Lung (tissue), 12 donors: ENCODE data around the gene PCDHB2. TPM values are rescaled to one million over a fixed set of nuclear protein-coding genes. Genes with fewer than 3 reads are reported as not detected.
"Not testable (repeated sequence)": the region's sequence is repeated elsewhere in the genome, so short reads cannot be mapped to it uniquely, and the experiment has no call there.

Experiments
- ATAC-seq: fragments of 200-7000 bp; cut with Tn5 transposase; one replicate; pipeline ENCODE4 v1.9.1; 2020; ENCODE audit warnings: moderate number of reproducible peaks; ENCODE audit not compliant: insufficient read depth, low FRiP score
- DNase-seq, 3 donors: peaks; one replicate each; pipeline ENCODE4 v3.0.0-alpha.2; 2013 to 2017
- H3K27ac ChIP-seq, 2 donors: one replicate each; pipeline ENCODE4 v1.5.1; 2013; ENCODE audit warnings: mild to moderate bottlenecking in 2 of 2, moderate library complexity in 2 of 2, control low read depth in 1 of 2, inconsistent platforms in 1 of 2, low read depth in 1 of 2, low read length in 1 of 2
- H3K27me3 ChIP-seq, 3 donors: one replicate each; pipeline ENCODE4 v1.5.1; 2013; ENCODE audit warnings: low read length in 2 of 3; ENCODE audit not compliant: control insufficient read depth in 3 of 3, insufficient read depth in 3 of 3
- H3K36me3 ChIP-seq, 4 donors: one replicate each; pipeline ENCODE4 v1.5.1; 2013; ENCODE audit warnings: low read length in 4 of 4, mild to moderate bottlenecking in 1 of 4, moderate library complexity in 1 of 4; ENCODE audit not compliant: control insufficient read depth in 4 of 4, insufficient read depth in 4 of 4
- H3K4me1 ChIP-seq, 5 donors: one replicate each; pipeline ENCODE4 v1.5.1; 2013; ENCODE audit warnings: low read length in 5 of 5, mild to moderate bottlenecking in 2 of 5, moderate library complexity in 1 of 5; ENCODE audit not compliant: control insufficient read depth in 5 of 5, insufficient read depth in 5 of 5
- H3K4me3 ChIP-seq: one replicate; pipeline ENCODE4 v1.5.1; 2013; ENCODE audit warnings: mild to moderate bottlenecking, control low read depth, moderate library complexity
- H3K9ac ChIP-seq, 2 donors: one replicate each; pipeline ENCODE4 v1.5.1; 2013; ENCODE audit warnings: low read length in 2 of 2, control low read depth in 1 of 2; ENCODE audit not compliant: insufficient read depth in 1 of 2
- H3K9me3 ChIP-seq, 4 donors: one replicate each; pipeline ENCODE4 v1.5.1; 2013; ENCODE audit warnings: low read length in 3 of 4, mild to moderate bottlenecking in 1 of 4, moderate library complexity in 1 of 4; ENCODE audit not compliant: control insufficient read depth in 4 of 4, insufficient read depth in 3 of 4
- CTCF ChIP-seq: IDR thresholded peaks from 2 replicates; pipeline ENCODE4 v1.5.1; 2012; ENCODE audit warnings: mild to moderate bottlenecking; ENCODE audit errors: control extremely low read depth, extremely low read depth
- WGBS, 2 donors: extraction: QIAGEN DNeasy Blood & Tissue Kit; methylation state at CpG; one replicate each; pipeline ENCODE4 v1.1.7; 2013; 5-methylcytosine and 5-hydroxymethylcytosine counted together
- polyA plus RNA-seq, 2 donors: library from polyadenylated mRNA; stranded (reverse); fragments of 200-250 nt; gene quantifications; one replicate each; pipeline ENCODE4 v1.2.1, GENCODE V29; 2013
- total RNA-seq, 2 donors: library from RNA; depleted of rRNA in 1 of 2; stranded (reverse); fragments of >200 nt in 1 of 2; gene quantifications; one replicate each; pipeline ENCODE4 v1.2.1, GENCODE V29; 2014 to 2021
- donor health status: control.
- donor health status: control.
- donor health status: Bipolar disorder and iron deficiency.
- donor health status: healthy.
- donor health status: DM: yes; HTN: yes; CAD: no.

PCDHB2 gene
- total and polyA plus RNA-seq, 4 donors = 0.61 to 6.8 (median 2.8) TPM

- not testable (repeated sequence) for DNase-seq, ATAC-seq, H3K36me3 ChIP-seq, H3K4me1 ChIP-seq, H3K27ac ChIP-seq, H3K9ac ChIP-seq, H3K27me3 ChIP-seq, H3K4me3 ChIP-seq
- H3K9me3 ChIP-seq = peaks cover 6 to 35% (median 11%) of the 10 kb centered on the region in 4 donors
- 34 to 35% methylated on average over 24 to 32 of the region's 38 CpGs for WGBS, 2 donors
These were observed 2.2 kb downstream of the PCDHB2 start for GRCh38 chr5:141096586-141096985.

GRCh38 chr5:141100243-141100805 lies 5.9 kb downstream of the PCDHB2 start, which contains the start of gene PCDHB3:
PCDHB3 (plus strand) TSS chr5:141100473; CDS start chr5:141100650, 177 bp downstream.
- no peak for ATAC-seq
- 15 to 20% methylated on average over 19 of the region's 19 CpGs for WGBS, 2 donors
- no peak for TF ChIP-seq CTCF

GRCh38 chr5:141101059-141101458 lies 6.6 kb downstream of the PCDHB2 start:
- H3K4me3 ChIP-seq = no peak overlapping the region
- DNase-seq (peak in 1 of 3 donors; percentile 1), ATAC-seq (no peak)
- H3K27me3 ChIP-seq = peaks cover 0 to 4% (median 0%) of the 10 kb centered on the region in 3 donors
- no peak overlapping the region for H3K9ac ChIP-seq
- H3K36me3 ChIP-seq = no peaks in the 10 kb centered on the region
- H3K4me1 ChIP-seq = peaks cover 0 to 2% (median 0%) of the 10 kb centered on the region in 5 donors
- no peak overlapping the region for H3K27ac ChIP-seq
- H3K9me3 ChIP-seq = peaks cover 2 to 31% (median 5%) of the 10 kb centered on the region in 4 donors
- 31 to 43% methylated on average over 20 of the region's 20 CpGs for WGBS, 2 donors
- no peak for TF ChIP-seq CTCF

More at GRCh38 chr5:141100243-141100805, 5.9 kb downstream of the PCDHB2 start, which contains the start of gene PCDHB3:
- H3K9me3 ChIP-seq = peaks cover 2 to 36% (median 7%) of the 10 kb centered on the region in 4 donors
- peaks cover 0 to 4% (median 1%) of the 10 kb centered on the region in 3 donors for H3K27me3 ChIP-seq
- peak; percentile 44 to 61 (median 55) for DNase-seq
- no peak within 1 kb of the TSS for H3K4me3 ChIP-seq
- peaks cover 0 to 2% (median 0%) of the 10 kb centered on the region in 5 donors for H3K4me1 ChIP-seq
- H3K9ac ChIP-seq = no peak within 1 kb of the TSS
- no peaks in the 10 kb centered on the region for H3K36me3 ChIP-seq
- no peak within 1 kb of the TSS for H3K27ac ChIP-seq

GRCh38 chr5:141102070-141102469 lies 7.7 kb downstream of the PCDHB2 start:
- not testable (repeated sequence) for H3K27ac ChIP-seq, H3K27me3 ChIP-seq, H3K4me1 ChIP-seq, H3K4me3 ChIP-seq, H3K36me3 ChIP-seq, ATAC-seq, H3K9ac ChIP-seq, DNase-seq
- WGBS, 2 donors = 34 to 43% methylated on average over 29 to 39 of the region's 39 CpGs
- peaks cover 2 to 25% (median 5%) of the 10 kb centered on the region in 4 donors for H3K9me3 ChIP-seq

GRCh38 chr5:141102471-141102870 lies 8.1 kb downstream of the PCDHB2 start:
- H3K9me3 ChIP-seq = peaks cover 2 to 25% (median 5%) of the 10 kb centered on the region in 4 donors
- not testable (repeated sequence) for H3K27ac ChIP-seq, H3K27me3 ChIP-seq, H3K36me3 ChIP-seq, H3K4me1 ChIP-seq, H3K4me3 ChIP-seq, ATAC-seq, H3K9ac ChIP-seq, DNase-seq
- 34 to 43% methylated on average over 18 to 36 of the region's 38 CpGs for WGBS, 2 donors
